A549 (cell line): ENCODE data around the gene ZNF358. TPM values are rescaled to one million over a fixed set of nuclear protein-coding genes. Genes with fewer than 3 reads are reported as not detected.

Experiments
- ATAC-seq, 2 experiments: fragments of 200-7000 bp in 1 of 2; fragments of >200 bp in 1 of 2; cut with Nextera tagmentation in 1 of 2; cut with Tn5 transposase in 1 of 2; 3 replicates each; pipeline versions ENCODE4 v1.8.0 to v1.9.1; 2018 to 2020; ENCODE audit warnings: mild to moderate bottlenecking in 1 of 2, moderate library complexity in 1 of 2
- CTCF ChIA-PET: fragments of 300-600 bp; sonication (Branson Sonifier 250); formaldehyde crosslinking; extraction: SDS; loops from one replicate; lab custom pipeline; 2021; ENCODE audit warnings: antibody characterized with exemption, inconsistent platforms; lab: Yijun Ruan, JAX
- POLR2A ChIA-PET: fragments of 350-600 bp; formaldehyde crosslinking; extraction: SDS; loops from one replicate; lab custom pipeline; 2021; ENCODE audit warnings: antibody characterized with exemption, inconsistent platforms; lab: Yijun Ruan, JAX
- DNase-seq, 2 experiments: peaks; one replicate each; pipeline versions ENCODE4 v3.0.0 to v3.0.0-alpha.2; 2011 to 2016; ENCODE audit warnings: low read depth in 1 of 2, low spot score in 1 of 2
- FAIRE-seq: peaks from 2 replicates; lab custom pipeline; 2011; peaks lifted over from hg19 to GRCh38; lab: Jason Lieb, UNC
- H3K27ac ChIP-seq, 2 experiments: fragments of >200 bp; sonication (Bioruptor Twin); formaldehyde crosslinking; 3 replicates each; pipeline ENCODE4 v1.5.1; 2016 to 2017
- H3K4me1 ChIP-seq: fragments of >200 bp; sonication (Bioruptor Twin); formaldehyde crosslinking; 3 replicates; pipeline ENCODE4 v1.6.1; 2016
- H3K4me2 ChIP-seq: fragments of >200 bp; sonication (Bioruptor Twin); formaldehyde crosslinking; 3 replicates; pipeline ENCODE4 v1.6.1; 2016
- H3K4me3 ChIP-seq: fragments of >200 bp; sonication (Bioruptor Twin); formaldehyde crosslinking; 3 replicates; pipeline ENCODE4 v1.5.1; 2016
- H3K9me3 ChIP-seq: fragments of >200 bp; sonication (Bioruptor Twin); formaldehyde crosslinking; 3 replicates; pipeline ENCODE4 v1.6.1; 2016
- ATOH8 ChIP-seq: fragments of 250-450 bp; sonication (Bioruptor Pico); IDR thresholded peaks from 2 replicates; pipeline ENCODE4 v1.5.0; 2020; ENCODE audit warnings: low read depth, mild to moderate bottlenecking, moderate library complexity
- CBX2 ChIP-seq: fragments of 200-600 bp; sonication (generic); IDR thresholded peaks from 2 replicates; pipeline ENCODE4 v1.6.1; 2016; ENCODE audit warnings: low read depth, mild to moderate bottlenecking, borderline replicate concordance
- CEBPB ChIP-seq, 2 experiments: fragments of >200 bp in 1 of 2; sonication (Bioruptor Twin) in 1 of 2; formaldehyde crosslinking in 1 of 2; IDR thresholded peaks; 2 replicates each; pipeline ENCODE4 v1.6.1; 2012 to 2016
- CHD2 ChIP-seq: fragments of 150-350 bp; IDR thresholded peaks from 2 replicates; pipeline ENCODE4 v1.6.1; 2014; ENCODE audit warnings: low read length; ENCODE audit not compliant: partially characterized antibody
- EP300 ChIP-seq, 2 experiments: fragments of >200 bp; sonication (Bioruptor Twin); formaldehyde crosslinking; IDR thresholded peaks; 2 replicates in 1 of 2; 3 replicates in 1 of 2; pipeline ENCODE4 v1.6.1; 2016 to 2017
- ESRRA ChIP-seq: fragments of 150-350 bp; IDR thresholded peaks from 2 replicates; pipeline ENCODE4 v1.6.1; 2014; ENCODE audit warnings: mild to moderate bottlenecking, low read length, borderline replicate concordance
- FOSL2 ChIP-seq, 2 experiments: fragments of 450-650 bp in 1 of 2; fragments of >200 bp in 1 of 2; sonication (Bioruptor Twin) in 1 of 2; formaldehyde crosslinking; IDR thresholded peaks; 2 replicates each; pipeline versions ENCODE4 v1.5.0 to v1.6.1; 2016 to 2020; ENCODE audit warnings: mild to moderate bottlenecking in 1 of 2, moderate library complexity in 1 of 2
- HOXA7 ChIP-seq: fragments of 250-450 bp; sonication (Bioruptor Pico); IDR thresholded peaks from 2 replicates; pipeline ENCODE4 v1.5.0; 2020; ENCODE audit warnings: mild to moderate bottlenecking, moderate library complexity
- JUNB ChIP-seq: fragments of >200 bp; sonication (Bioruptor Twin); formaldehyde crosslinking; IDR thresholded peaks from 2 replicates; pipeline ENCODE4 v1.6.1; 2016
- KDM1A ChIP-seq: fragments of 200-600 bp; sonication (generic); IDR thresholded peaks from 2 replicates; pipeline ENCODE4 v1.6.1; 2016; ENCODE audit warnings: low read depth, mild to moderate bottlenecking
- KDM5A ChIP-seq: fragments of 200-600 bp; sonication (generic); IDR thresholded peaks from 2 replicates; pipeline ENCODE4 v1.6.1; 2016; ENCODE audit warnings: antibody characterized with exemption, mild to moderate bottlenecking
- MYC ChIP-seq: IDR thresholded peaks from 2 replicates; pipeline ENCODE4 v1.6.1; 2012; ENCODE audit warnings: mild to moderate bottlenecking, inconsistent platforms, low read length, improper control_type of control experiment, borderline replicate concordance
- RAD21 ChIP-seq, 2 experiments: fragments of >200 bp in 1 of 2; sonication (Bioruptor Twin) in 1 of 2; formaldehyde crosslinking in 1 of 2; IDR thresholded peaks in 1 of 2; conservative IDR thresholded peaks in 1 of 2; 2 replicates in 1 of 2; 3 replicates in 1 of 2; pipeline ENCODE4 v1.6.1; 2012 to 2018; ENCODE audit warnings: inconsistent platforms in 1 of 2
- RARB ChIP-seq: fragments of 250-450 bp; sonication (Bioruptor Pico); IDR thresholded peaks from 2 replicates; pipeline ENCODE4 v1.8.0; 2021; ENCODE audit warnings: mild to moderate bottlenecking, moderate library complexity
- RCOR1 ChIP-seq: fragments of 150-350 bp; IDR thresholded peaks from 2 replicates; pipeline ENCODE4 v1.6.1; 2014; ENCODE audit warnings: antibody characterized with exemption, low read length, low read depth
- TP53 ChIP-seq: fragments of 250-450 bp; sonication (Bioruptor Pico); IDR thresholded peaks from 2 replicates; pipeline ENCODE4 v1.5.0; 2021; ENCODE audit warnings: mild to moderate bottlenecking, moderate library complexity
- ZFP36 ChIP-seq: fragments of 450-650 bp; IDR thresholded peaks from 2 replicates; pipeline ENCODE4 v1.6.1; 2014; ENCODE audit warnings: borderline replicate concordance; ENCODE audit not compliant: partially characterized antibody
- WGBS: methylation state at CpG from one replicate; pipeline ENCODE4 v1.1.6; 2017; ENCODE audit errors: missing lambda C conversion rate; 5-methylcytosine and 5-hydroxymethylcytosine counted together
- polyA plus RNA-seq, 4 experiments: library from polyadenylated mRNA; depleted of rRNA in 3 of 4; stranded (reverse); fragments of >200 nt; fragmentation: RNase III in 1 of 4; extraction: RNeasy Plus Mini Kit Qiagen cat#74134 plus additional on column Dnase treatment in 1 of 4; gene quantifications; 2 replicates in 3 of 4; 3 replicates in 1 of 4; pipeline ENCODE4 v1.2.3, GENCODE V29; 2011 to 2017
- small RNA-seq, 6 experiments: library from RNA; depleted of rRNA; stranded (forward); fragments of <200 nt; gene quantifications; one replicate each; pipeline ENCODE3, GENCODE V24; 2012

Gene ZNF358
- polyA plus RNA-seq, 2 of the 4 experiments (the other 2 are of a cell fraction), result 9.5 to 14.0 TPM

GRCh38 chr19:7564866-7565265, 49.0 kb downstream of the ZNF358 start:
- no peak for DNase-seq
- no peak for ATAC-seq
- Histone ChIP-seq H3K4me2 (no peak overlapping the region), H3K9me3 (no peaks in the 10 kb centered on the region), H3K4me1 (no peaks in the 10 kb centered on the region), H3K4me3 (no peak overlapping the region), H3K27ac (no peak overlapping the region)
- no peak for FAIRE-seq
- WGBS, result 63% methylated on average over 4 of the region's 4 CpGs
- ChIA-PET POLR2A (interaction anchor here (1.1 kb wide), 1 partner anchor 65 kb away, joined by 3 read pairs; the partner anchor contains the start of genes PET100 and XAB2), CTCF (interaction anchor here (1.1 to 5.3 kb wide), 2 partner anchors 116 to 235 kb away, joined by 3 to 45 read pairs; partner anchors contain the start of gene TRAPPC5)
- TF ChIP-seq CHD2 (no peak), MYC (no peak), KDM1A (no peak), CBX2 (no peak), ATOH8 (CRISPR knock-in tag) (no peak), RCOR1 (no peak), RAD21 (conservative IDR thresholded peaks at IDR 0.05 in 1 of 2, IDR thresholded peaks at IDR 0.05 in 1 of 2) (no peak), FOSL2 (IDR thresholded peaks at IDR 0.05) (no peak), FOSL2 (CRISPR knock-in tag; IDR thresholded peaks at IDR 0.05) (no peak), ZFP36 (no peak)

GRCh38 chr19:7565332-7565731, 49.4 kb downstream of the ZNF358 start:
- WGBS, result 75% methylated on average over 5 of the region's 5 CpGs
- ATAC-seq (no peak), FAIRE-seq (no peak), DNase-seq (no peak)
- no peak overlapping the region for H3K4me2 ChIP-seq
- H3K4me1 ChIP-seq, result no peaks in the 10 kb centered on the region
- ChIA-PET CTCF (interaction anchor here (1.1 to 5.3 kb wide), 2 partner anchors 115 to 235 kb away, joined by 3 to 45 read pairs; partner anchors contain the start of gene TRAPPC5), POLR2A (interaction anchor here (1.1 kb wide), 1 partner anchor 64 kb away, joined by 3 read pairs; the partner anchor contains the start of genes PET100 and XAB2)
- no peak for TF ChIP-seq RARB (CRISPR knock-in tag)
- TF ChIP-seq EP300 (IDR thresholded peaks at IDR 0.05), result no peak
- TF ChIP-seq CEBPB (IDR thresholded peaks at IDR 0.05), result peak in 1 of 2 experiments; percentile 30; a peak in 1 of 4 replicates
- TF ChIP-seq JUNB, result no peak
- no peak for TF ChIP-seq KDM5A
- no peak for TF ChIP-seq ESRRA
- TF ChIP-seq HOXA7 (CRISPR knock-in tag), result no peak
- TF ChIP-seq CHD2, result no peak
- no peak for TF ChIP-seq TP53 (CRISPR knock-in tag)
- no peak overlapping the region for H3K27ac ChIP-seq
- no peaks in the 10 kb centered on the region for H3K9me3 ChIP-seq
- no peak overlapping the region for H3K4me3 ChIP-seq

Small RNA genes within 50 kb of the gene (small RNA-seq; reads per million reads assigned to genes)
- gene AC008878.2, result 0 reads per million in 6 experiments

Other genes starting within 250 kb of the ZNF358 start
- 3.3 and 4.4 TPM in 2 replicates for gene INSR, start 221.7 kb upstream of the ZNF358 start, polyA plus RNA-seq (2011; rRNA removed)
- 1.2 to 2.0 TPM (median 1.8 TPM) in 3 replicates for gene INSR, start 221.7 kb upstream of the ZNF358 start, polyA plus RNA-seq (2017; fragmentation: RNase III; extraction: RNeasy Plus Mini Kit Qiagen cat#74134 plus additional on column Dnase treatment)
- gene ARHGEF18, start 167.2 kb upstream of the ZNF358 start, polyA plus RNA-seq (2011; rRNA removed), result 5.7 and 7.4 TPM in 2 replicates
- gene ARHGEF18, start 167.2 kb upstream of the ZNF358 start, polyA plus RNA-seq (2017; fragmentation: RNase III; extraction: RNeasy Plus Mini Kit Qiagen cat#74134 plus additional on column Dnase treatment), result 16.8 to 20.7 TPM (median 18.6 TPM) in 3 replicates
- gene PEX11G, start 27.1 kb upstream of the ZNF358 start, polyA plus RNA-seq (2011; rRNA removed), result 1.3 and 1.5 TPM in 2 replicates
- gene PEX11G, start 27.1 kb upstream of the ZNF358 start, polyA plus RNA-seq (2017; fragmentation: RNase III; extraction: RNeasy Plus Mini Kit Qiagen cat#74134 plus additional on column Dnase treatment), result 1.8 to 2.9 TPM (median 1.9 TPM) in 3 replicates
- 13.1 and 13.5 TPM in 2 replicates for gene MCOLN1, start 6.5 kb downstream of the ZNF358 start, polyA plus RNA-seq (2011; rRNA removed)
- 8.4 to 13.4 TPM (median 12.6 TPM) in 3 replicates for gene MCOLN1, start 6.5 kb downstream of the ZNF358 start, polyA plus RNA-seq (2017; fragmentation: RNase III; extraction: RNeasy Plus Mini Kit Qiagen cat#74134 plus additional on column Dnase treatment)
- gene PNPLA6, start 19.6 kb downstream of the ZNF358 start, polyA plus RNA-seq (2011; rRNA removed), result 13.8 and 17.0 TPM in 2 replicates
- gene PNPLA6, start 19.6 kb downstream of the ZNF358 start, polyA plus RNA-seq (2017; fragmentation: RNase III; extraction: RNeasy Plus Mini Kit Qiagen cat#74134 plus additional on column Dnase treatment), result 40.8 to 66.1 TPM (median 58.1 TPM) in 3 replicates
- 0.81 and 1.3 TPM in 2 replicates for gene CAMSAP3, start 79.8 kb downstream of the ZNF358 start, polyA plus RNA-seq (2011; rRNA removed)
- gene CAMSAP3, start 79.8 kb downstream of the ZNF358 start, polyA plus RNA-seq (2017; fragmentation: RNase III; extraction: RNeasy Plus Mini Kit Qiagen cat#74134 plus additional on column Dnase treatment), result 2.4 to 3.6 TPM (median 2.9 TPM) in 3 replicates
- gene XAB2, start 113.4 kb downstream of the ZNF358 start, polyA plus RNA-seq (2011; rRNA removed), result 13.9 and 15.0 TPM in 2 replicates
- gene XAB2, start 113.4 kb downstream of the ZNF358 start, polyA plus RNA-seq (2017; fragmentation: RNase III; extraction: RNeasy Plus Mini Kit Qiagen cat#74134 plus additional on column Dnase treatment), result 21.2 to 22.2 TPM (median 21.6 TPM) in 3 replicates
- 28.5 and 48.6 TPM in 2 replicates for gene PET100, start 113.7 kb downstream of the ZNF358 start, polyA plus RNA-seq (2011; rRNA removed)
- gene PET100, start 113.7 kb downstream of the ZNF358 start, polyA plus RNA-seq (2017; fragmentation: RNase III; extraction: RNeasy Plus Mini Kit Qiagen cat#74134 plus additional on column Dnase treatment), result 85.0 to 109 TPM (median 99.3 TPM) in 3 replicates
- gene PCP2, start 117.6 kb downstream of the ZNF358 start, polyA plus RNA-seq (2011; rRNA removed), result not detected in 2 replicates
- gene PCP2, start 117.6 kb downstream of the ZNF358 start, polyA plus RNA-seq (2017; fragmentation: RNase III; extraction: RNeasy Plus Mini Kit Qiagen cat#74134 plus additional on column Dnase treatment), result 0.19 to 0.41 TPM (median 0.26 TPM) in 3 replicates
- 44.4 and 47.2 TPM in 2 replicates for gene STXBP2, start 121.0 kb downstream of the ZNF358 start, polyA plus RNA-seq (2011; rRNA removed)
- 39.4 to 47.6 TPM (median 41.4 TPM) in 3 replicates for gene STXBP2, start 121.0 kb downstream of the ZNF358 start, polyA plus RNA-seq (2017; fragmentation: RNase III; extraction: RNeasy Plus Mini Kit Qiagen cat#74134 plus additional on column Dnase treatment)
- not detected in 2 replicates for gene RETN, start 152.9 kb downstream of the ZNF358 start, polyA plus RNA-seq (2011; rRNA removed)
- not detected in 3 replicates for gene RETN, start 152.9 kb downstream of the ZNF358 start, polyA plus RNA-seq (2017; fragmentation: RNase III; extraction: RNeasy Plus Mini Kit Qiagen cat#74134 plus additional on column Dnase treatment)
- 0.05 and 0.17 TPM in 2 replicates for gene MCEMP1, start 161.0 kb downstream of the ZNF358 start, polyA plus RNA-seq (2011; rRNA removed)
- not detected in 3 replicates for gene MCEMP1, start 161.0 kb downstream of the ZNF358 start, polyA plus RNA-seq (2017; fragmentation: RNase III; extraction: RNeasy Plus Mini Kit Qiagen cat#74134 plus additional on column Dnase treatment)
- gene TRAPPC5, start 164.7 kb downstream of the ZNF358 start, polyA plus RNA-seq (2011; rRNA removed), result 23.8 and 31.6 TPM in 2 replicates
- 50.9 to 60.8 TPM (median 59.8 TPM) in 3 replicates for gene TRAPPC5, start 164.7 kb downstream of the ZNF358 start, polyA plus RNA-seq (2017; fragmentation: RNase III; extraction: RNeasy Plus Mini Kit Qiagen cat#74134 plus additional on column Dnase treatment)
- not detected in 2 replicates for gene FCER2, start 186.0 kb downstream of the ZNF358 start, polyA plus RNA-seq (2011; rRNA removed)
- gene FCER2, start 186.0 kb downstream of the ZNF358 start, polyA plus RNA-seq (2017; fragmentation: RNase III; extraction: RNeasy Plus Mini Kit Qiagen cat#74134 plus additional on column Dnase treatment), result not detected in 3 replicates
- gene CLEC4G, start 216.0 kb downstream of the ZNF358 start, polyA plus RNA-seq (2011; rRNA removed), result not detected in 2 replicates
- gene CLEC4G, start 216.0 kb downstream of the ZNF358 start, polyA plus RNA-seq (2017; fragmentation: RNase III; extraction: RNeasy Plus Mini Kit Qiagen cat#74134 plus additional on column Dnase treatment), result not detected in 3 replicates
- not detected in 2 replicates for gene CD209, start 231.4 kb downstream of the ZNF358 start, polyA plus RNA-seq (2011; rRNA removed)
- gene CD209, start 231.4 kb downstream of the ZNF358 start, polyA plus RNA-seq (2017; fragmentation: RNase III; extraction: RNeasy Plus Mini Kit Qiagen cat#74134 plus additional on column Dnase treatment), result not detected in 3 replicates
- not detected in 2 replicates for gene CLEC4M, start 247.1 kb downstream of the ZNF358 start, polyA plus RNA-seq (2011; rRNA removed)
- not detected in 3 replicates for gene CLEC4M, start 247.1 kb downstream of the ZNF358 start, polyA plus RNA-seq (2017; fragmentation: RNase III; extraction: RNeasy Plus Mini Kit Qiagen cat#74134 plus additional on column Dnase treatment)